Sciatic nerve (tissue), 2 donors: ENCODE data around the gene GRB10. TPM values are rescaled to one million over a fixed set of nuclear protein-coding genes. Genes with fewer than 3 reads are reported as not detected.

Experiments
- ATAC-seq: fragments of 200-7000 bp; cut with Tn5 transposase; one replicate; pipeline ENCODE4 v1.9.1; 2020; ENCODE audit warnings: mild to moderate bottlenecking, moderate library complexity
- DNase-seq: peaks from one replicate; pipeline ENCODE4 v3.0.0-alpha.2; 2020; ENCODE audit warnings: low spot score
- intact Hi-C: fragments of 100-400 bp; cut with DNase I; formaldehyde crosslinking; loops from one replicate; pipeline ENCODE4 v1.14.2; 2022
- total RNA-seq: library from RNA; stranded (reverse); fragmentation: NEBNext Ultra II Directional; extraction: Animal tissue kit (Norgen Biotek cat#: 25700); gene quantifications from one replicate; pipeline ENCODE4 v1.2.1, GENCODE V29; 2021
- donor health status: DM: no; HTN: no; CAD: no.
- donor health status: DM: no; HTN: no; CAD: no.

The GRB10 gene
- total RNA-seq, 1 donor from 2014 or later = 57.1 TPM

- no peak for DNase-seq
These were observed 22.9 kb upstream of the GRB10 start for GRCh38 chr7:50805447-50806125.

GRCh38 chr7:50803359-50804337 is 21.0 kb upstream of the GRB10 start:
- ATAC-seq = no peak
- DNase-seq = no peak
- intact Hi-C loops = no loop called here

More at GRCh38 chr7:50805447-50806125, 22.9 kb upstream of the GRB10 start:
- intact Hi-C loops = no loop called here
- no peak for ATAC-seq

- no peak for DNase-seq
- intact Hi-C loops = no loop called here
- no peak for ATAC-seq
These were observed 19.2 kb upstream of the GRB10 start for GRCh38 chr7:50801907-50802306.

- ATAC-seq = no peak
- intact Hi-C loops = no loop called here
- DNase-seq = no peak
These were observed 17.2 kb upstream of the GRB10 start for GRCh38 chr7:50799873-50800272.

- DNase-seq (no peak), ATAC-seq (no peak)
- intact Hi-C loops = no loop called here
These were observed 15.4 kb upstream of the GRB10 start for GRCh38 chr7:50798126-50798525.

GRCh38 chr7:50795831-50796230 is 13.1 kb upstream of the GRB10 start:
- no peak for ATAC-seq
- no peak for DNase-seq
- intact Hi-C loops = no loop called here

- intact Hi-C loops = no loop called here
- ATAC-seq = no peak
- DNase-seq = no peak
These were observed 12.6 kb upstream of the GRB10 start for GRCh38 chr7:50795253-50795652.

- no peak for ATAC-seq
- DNase-seq = no peak
- intact Hi-C loops = no loop called here
These were observed 11.4 kb upstream of the GRB10 start for GRCh38 chr7:50793947-50794570.

GRCh38 chr7:50793120-50793946 is 10.6 kb upstream of the GRB10 start:
- intact Hi-C loops = no loop called here

GRCh38 chr7:50792342-50793119 is 9.8 kb upstream of the GRB10 start:
- intact Hi-C loops = no loop called here
- DNase-seq (peak; percentile 61), ATAC-seq (peak; percentile 15)

More at GRCh38 chr7:50793120-50793946, 10.6 kb upstream of the GRB10 start:
- ATAC-seq (peak; percentile 72), DNase-seq (peak; percentile 75)

- intact Hi-C loops = no loop called here
- DNase-seq = no peak
- ATAC-seq = peak; percentile 51
These were observed 9.2 kb upstream of the GRB10 start for GRCh38 chr7:50791938-50792341.

- ATAC-seq (no peak), DNase-seq (no peak)
- intact Hi-C loops = no loop called here
These were observed 8.8 kb upstream of the GRB10 start for GRCh38 chr7:50791363-50791937.

GRCh38 chr7:50790381-50790780 is 7.7 kb upstream of the GRB10 start:
- intact Hi-C loops = no loop called here
- DNase-seq (no peak), ATAC-seq (no peak)

GRCh38 chr7:50788382-50788781 is 5.7 kb upstream of the GRB10 start:
- intact Hi-C loops = no loop called here
- DNase-seq (no peak), ATAC-seq (no peak)

- ATAC-seq (no peak), DNase-seq (no peak)
- intact Hi-C loops = no loop called here
These were observed 5.1 kb upstream of the GRB10 start for GRCh38 chr7:50787825-50788224.

GRCh38 chr7:50785346-50785745 is 2.6 kb upstream of the GRB10 start:
- ATAC-seq (no peak), DNase-seq (no peak)
- intact Hi-C loops = no loop called here

GRCh38 chr7:50783801-50784507 is 1.3 kb upstream of the GRB10 start:
- ATAC-seq (no peak), DNase-seq (no peak)
- intact Hi-C loops = no loop called here
